Smooth muscle cell (in vitro differentiated cells): Measurements from ENCODE around the gene HHIPL1. TPM values are rescaled to one million over a fixed set of nuclear protein-coding genes. Genes with fewer than 3 reads are reported as not detected.

Experiments used
- DNase-seq: peaks from one replicate; lab custom pipeline; 2025; ENCODE audit not compliant: unreplicated experiment; lab: John Stamatoyannopoulos, UW
- H2AFZ ChIP-seq: fragments of 200-600 bp; sonication (generic); 2 replicates; pipeline ENCODE4 v1.6.0; 2016; ENCODE audit warnings: antibody characterized with exemption, low read depth, mild to moderate bottlenecking
- H3F3A ChIP-seq: fragments of 200-600 bp; sonication (generic); 2 replicates; pipeline ENCODE4 v1.6.0; 2017; ENCODE audit warnings: antibody characterized with exemption, low read depth
- H3K27ac ChIP-seq: fragments of 200-600 bp; sonication (generic); 2 replicates; pipeline ENCODE4 v1.5.1; 2016; ENCODE audit warnings: low read depth, mild to moderate bottlenecking
- H3K27me3 ChIP-seq: fragments of 200-600 bp; sonication (generic); 2 replicates; pipeline ENCODE4 v1.6.1; 2016; ENCODE audit warnings: low read depth, mild to moderate bottlenecking
- H3K36me3 ChIP-seq: fragments of 200-600 bp; sonication (generic); 2 replicates; pipeline ENCODE4 v1.5.1; 2016; ENCODE audit warnings: low read depth
- H3K4me1 ChIP-seq: fragments of 200-600 bp; sonication (generic); 2 replicates; pipeline ENCODE4 v1.5.1; 2016; ENCODE audit warnings: low read depth
- H3K4me2 ChIP-seq: fragments of 200-600 bp; sonication (generic); 2 replicates; pipeline ENCODE4 v1.6.0; 2016; ENCODE audit warnings: mild to moderate bottlenecking
- H3K4me3 ChIP-seq: fragments of 200-600 bp; sonication (generic); 2 replicates; pipeline ENCODE4 v1.5.1; 2016; ENCODE audit warnings: mild to moderate bottlenecking
- H3K79me2 ChIP-seq: fragments of 200-600 bp; sonication (generic); 2 replicates; pipeline ENCODE4 v1.6.0; 2016; ENCODE audit warnings: low read depth, mild to moderate bottlenecking
- H3K9ac ChIP-seq: fragments of 200-600 bp; sonication (generic); 2 replicates; pipeline ENCODE4 v1.6.0; 2016; ENCODE audit warnings: low read depth
- H3K9me3 ChIP-seq: fragments of 200-600 bp; sonication (generic); replicated peaks from 2 replicates; pipeline ENCODE4 v1.5.1; 2016; ENCODE audit warnings: low read depth
- H4K20me1 ChIP-seq: fragments of 200-600 bp; sonication (generic); 2 replicates; pipeline ENCODE4 v1.6.0; 2016; ENCODE audit warnings: low read depth
- CTCF ChIP-seq: fragments of 200-600 bp; sonication (generic); IDR thresholded peaks from 2 replicates; pipeline ENCODE4 v1.5.1; 2017; ENCODE audit warnings: borderline replicate concordance, mild to moderate bottlenecking, antibody characterized with exemption; ENCODE audit not compliant: insufficient read depth, poor library complexity, severe bottlenecking
- WGBS: methylation state at CpG from one replicate; pipeline ENCODE4 v1.1.7; 2016; ENCODE audit warnings: low lambda C conversion rate; 5-methylcytosine and 5-hydroxymethylcytosine counted together
- polyA plus RNA-seq: library from polyadenylated mRNA; unstranded; fragments of >200 nt; fragmentation: Nextera tagmentation; extraction: Ambion mirVana; gene quantifications from 2 replicates; pipeline ENCODE4 v1.2.1, GENCODE V29; 2016
- total RNA-seq: library from RNA; depleted of rRNA; stranded (reverse); fragments of >200 nt; gene quantifications from 2 replicates; pipeline ENCODE4 v1.2.3, GENCODE V29; 2014

Gene HHIPL1
- total and polyA plus RNA-seq, 2 experiments from 2014 or later, result 9.6 to 11.9 TPM

GRCh38 chr14:99677231-99678140 is 32.6 kb downstream of the HHIPL1 start:
- Histone ChIP-seq H2AFZ (no peak overlapping the region), H3K4me3 (no peak overlapping the region), H3F3A (no peaks in the 10 kb centered on the region), H3K9ac (no peak overlapping the region), H3K27me3 (no peaks in the 10 kb centered on the region), H3K79me2 (no peaks in the 10 kb centered on the region), H3K36me3 (no peaks in the 10 kb centered on the region), H3K4me2 (no peak overlapping the region), H3K4me1 (peaks cover 3% of the 10 kb centered on the region), H3K9me3 (no peaks in the 10 kb centered on the region), H3K27ac (no peak overlapping the region), H4K20me1 (no peaks in the 10 kb centered on the region)
- WGBS, result 62% methylated on average over 15 of the region's 16 CpGs
- DNase-seq, result no peak
- no peak for TF ChIP-seq CTCF

- Histone ChIP-seq H3K9me3 (no peaks in the 10 kb centered on the region), H3K27me3 (no peaks in the 10 kb centered on the region), H3K4me3 (no peak overlapping the region), H3K79me2 (no peaks in the 10 kb centered on the region), H3K4me1 (no peaks in the 10 kb centered on the region), H3K36me3 (no peaks in the 10 kb centered on the region), H4K20me1 (no peaks in the 10 kb centered on the region), H2AFZ (no peak overlapping the region), H3F3A (no peaks in the 10 kb centered on the region), H3K9ac (no peak overlapping the region), H3K4me2 (no peak overlapping the region), H3K27ac (no peak overlapping the region)
- 95% methylated on average over 6 of the region's 6 CpGs for WGBS
- TF ChIP-seq CTCF, result no peak
- DNase-seq, result no peak
Measured at GRCh38 chr14:99678198-99678597, 33.3 kb downstream of the HHIPL1 start.

- Histone ChIP-seq H3K4me3 (no peak overlapping the region), H3K27ac (no peak overlapping the region), H3K79me2 (no peaks in the 10 kb centered on the region), H3K9ac (no peak overlapping the region), H3K36me3 (no peaks in the 10 kb centered on the region), H3F3A (no peaks in the 10 kb centered on the region), H3K4me2 (no peak overlapping the region), H3K9me3 (no peaks in the 10 kb centered on the region), H3K27me3 (no peaks in the 10 kb centered on the region), H3K4me1 (no peaks in the 10 kb centered on the region), H2AFZ (no peak overlapping the region), H4K20me1 (no peaks in the 10 kb centered on the region)
- no peak for TF ChIP-seq CTCF
- 92% methylated on average over 2 of the region's 2 CpGs for WGBS
- no peak for DNase-seq
Measured at GRCh38 chr14:99679111-99679510, 34.2 kb downstream of the HHIPL1 start.

GRCh38 chr14:99679543-99679942 is 34.6 kb downstream of the HHIPL1 start:
- Histone ChIP-seq H3K9ac (no peak overlapping the region), H3F3A (no peaks in the 10 kb centered on the region), H4K20me1 (no peaks in the 10 kb centered on the region), H2AFZ (no peak overlapping the region), H3K4me1 (peaks cover under 1% of the 10 kb centered on the region), H3K79me2 (no peaks in the 10 kb centered on the region), H3K4me3 (no peak overlapping the region), H3K4me2 (no peak overlapping the region), H3K27me3 (no peaks in the 10 kb centered on the region), H3K27ac (no peak overlapping the region), H3K9me3 (no peaks in the 10 kb centered on the region), H3K36me3 (no peaks in the 10 kb centered on the region)
- TF ChIP-seq CTCF, result no peak
- WGBS, result 89% methylated on average over 8 of the region's 8 CpGs
- no peak for DNase-seq
